Brain microvascular endothelial cell (primary cell): Measurements from ENCODE around the gene ERBB4.
A peak's percentile ranks its signal among the peaks of the same experiment; 100 is the strongest.

Experiments used
- DNase-seq: peaks from one replicate; pipeline ENCODE4 v3.0.0-alpha.2; 2020
- H3K27ac ChIP-seq: fragments of 250-450 bp; sonication (Bioruptor Pico); 2 replicates; pipeline ENCODE4 v1.5.1; 2020; ENCODE audit warnings: mild to moderate bottlenecking, moderate library complexity
- H3K27me3 ChIP-seq: fragments of 250-450 bp; sonication (Bioruptor Pico); replicated peaks from 2 replicates; pipeline ENCODE4 v1.5.1; 2020; ENCODE audit warnings: mild to moderate bottlenecking
- H3K36me3 ChIP-seq: fragments of 250-450 bp; sonication (Bioruptor Pico); replicated peaks from 2 replicates; pipeline ENCODE4 v1.5.1; 2020; ENCODE audit warnings: mild to moderate bottlenecking
- H3K4me3 ChIP-seq: 2 replicates; pipeline ENCODE4 v1.5.1; 2011; ENCODE audit warnings: low read depth, mild to moderate bottlenecking, control low read depth, low read length, moderate library complexity
- CTCF ChIP-seq: IDR thresholded peaks from 2 replicates; pipeline ENCODE4 v1.5.1; 2011; ENCODE audit warnings: low read depth, mild to moderate bottlenecking, moderate library complexity, low read length, control low read depth, inconsistent platforms; ENCODE audit errors: missing control alignments
- in situ Hi-C: cut with HindIII; loops from 2 replicates; pipeline ENCODE4 v1.10.0; 2017; ENCODE audit warnings: low sequenced_read_pairs, low pct_ligation_motif_present

Gene ERBB4

GRCh38 chr2:211986313-211986712, 552.3 kb downstream of the ERBB4 start:
- DNase-seq = no peak
- TF ChIP-seq CTCF = no peak
- in situ Hi-C loops = no loop called here

DNA sequence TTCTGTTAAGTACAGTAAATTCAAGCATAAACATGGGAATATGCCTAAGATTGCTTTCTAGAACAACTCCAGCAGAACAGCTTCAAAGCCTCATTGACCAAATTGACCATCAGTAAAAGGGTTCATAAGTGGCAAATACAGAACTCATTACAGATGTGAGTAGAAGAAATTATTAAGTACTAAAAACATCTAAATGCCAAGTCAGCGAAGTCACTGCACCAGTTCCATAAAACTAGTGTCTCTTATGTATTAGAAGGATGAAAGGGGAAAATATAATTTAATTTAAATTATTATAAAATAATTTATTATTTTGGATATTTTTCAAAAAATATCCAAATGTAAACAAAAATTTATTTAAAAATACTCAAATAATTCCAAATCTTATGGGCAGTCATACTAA, 553.2 kb downstream of the ERBB4 start:
- Histone ChIP-seq H3K4me3 (no peak overlapping the region), H3K27ac (no peak overlapping the region), H3K36me3 (no peaks in the 10 kb centered on the region), H3K27me3 (no peaks in the 10 kb centered on the region)
- no peak for DNase-seq
- TF ChIP-seq CTCF = no peak
- in situ Hi-C loops = no loop called here

More at GRCh38 chr2:211986313-211986712, 552.3 kb downstream of the ERBB4 start:
- Histone ChIP-seq H3K27ac (no peak overlapping the region), H3K4me3 (no peak overlapping the region), H3K27me3 (no peaks in the 10 kb centered on the region), H3K36me3 (no peaks in the 10 kb centered on the region)

GRCh38 chr2:211982162-211982561, 556.4 kb downstream of the ERBB4 start:
- DNase-seq = no peak
- H3K4me3 ChIP-seq = no peak overlapping the region
- in situ Hi-C loops = no loop called here

DNA sequence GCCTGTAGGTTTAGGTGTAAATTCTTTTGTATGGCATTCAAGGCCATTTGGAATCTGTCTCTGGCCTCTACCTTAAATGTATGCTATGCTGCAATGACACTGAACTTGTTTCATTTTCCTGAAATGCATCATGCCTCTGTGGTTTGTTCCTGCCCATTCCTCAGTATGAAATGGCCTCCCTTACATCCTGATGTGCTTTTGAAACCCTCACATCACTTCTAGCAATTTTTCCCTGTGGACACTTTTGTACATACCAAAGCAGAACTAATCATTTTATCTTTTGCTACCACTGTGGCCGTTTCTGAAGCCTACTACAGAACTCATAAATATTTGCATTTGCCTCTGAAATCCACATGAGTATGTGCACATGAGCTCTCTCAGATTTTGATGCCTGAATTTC, 557.2 kb downstream of the ERBB4 start:
- Histone ChIP-seq H3K4me3 (no peak overlapping the region), H3K27me3 (no peaks in the 10 kb centered on the region), H3K27ac (no peak overlapping the region), H3K36me3 (no peaks in the 10 kb centered on the region)
- in situ Hi-C loops = no loop called here
- TF ChIP-seq CTCF = no peak
- DNase-seq = peak; percentile 4

More at GRCh38 chr2:211982162-211982561, 556.4 kb downstream of the ERBB4 start:
- TF ChIP-seq CTCF = no peak
- no peaks in the 10 kb centered on the region for H3K27me3 ChIP-seq
- no peak overlapping the region for H3K27ac ChIP-seq
- no peaks in the 10 kb centered on the region for H3K36me3 ChIP-seq

- Histone ChIP-seq H3K27ac (no peak overlapping the region), H3K27me3 (no peaks in the 10 kb centered on the region), H3K36me3 (no peaks in the 10 kb centered on the region), H3K4me3 (no peak overlapping the region)
- TF ChIP-seq CTCF = no peak
- no peak for DNase-seq
- in situ Hi-C loops = no loop called here
Observed at GRCh38 chr2:211976076-211976475, 562.5 kb downstream of the ERBB4 start.

- Histone ChIP-seq H3K27me3 (no peaks in the 10 kb centered on the region), H3K36me3 (no peaks in the 10 kb centered on the region), H3K4me3 (no peak overlapping the region), H3K27ac (no peak overlapping the region)
- TF ChIP-seq CTCF = no peak
- in situ Hi-C loops = no loop called here
- no peak for DNase-seq
Observed at GRCh38 chr2:211967234-211967633, 571.4 kb downstream of the ERBB4 start.
